ENCODE measurements around the gene TRIM23. TPM values are rescaled to one million over a fixed set of nuclear protein-coding genes. Genes with fewer than 3 reads are reported as not detected.

The TRIM23 gene
- total RNA-seq, 4 donors from 2014 or later, result 9.1 to 19.4 (median 14.6) TPM

DNA sequence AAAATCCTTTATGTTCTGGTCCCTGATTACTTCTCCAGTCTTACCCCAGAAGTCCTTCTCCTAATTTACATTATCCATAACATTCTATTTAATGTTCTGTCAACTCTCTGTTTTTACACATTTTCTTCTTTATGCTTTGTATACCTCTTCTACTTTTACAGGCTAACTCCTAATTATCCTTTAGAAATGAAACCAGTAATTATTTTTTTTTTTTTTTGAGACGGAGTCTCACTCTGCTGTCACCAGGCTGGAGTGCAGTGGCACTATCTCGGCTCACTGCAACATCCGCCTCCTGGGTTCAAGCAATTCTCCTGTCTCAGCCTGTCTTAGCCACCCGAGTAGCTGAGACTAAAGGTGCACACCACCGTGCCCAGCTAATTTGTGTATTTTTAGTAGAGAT, 70.2 kb downstream of the TRIM23 start:
- TF ChIP-seq, protein P1, sequence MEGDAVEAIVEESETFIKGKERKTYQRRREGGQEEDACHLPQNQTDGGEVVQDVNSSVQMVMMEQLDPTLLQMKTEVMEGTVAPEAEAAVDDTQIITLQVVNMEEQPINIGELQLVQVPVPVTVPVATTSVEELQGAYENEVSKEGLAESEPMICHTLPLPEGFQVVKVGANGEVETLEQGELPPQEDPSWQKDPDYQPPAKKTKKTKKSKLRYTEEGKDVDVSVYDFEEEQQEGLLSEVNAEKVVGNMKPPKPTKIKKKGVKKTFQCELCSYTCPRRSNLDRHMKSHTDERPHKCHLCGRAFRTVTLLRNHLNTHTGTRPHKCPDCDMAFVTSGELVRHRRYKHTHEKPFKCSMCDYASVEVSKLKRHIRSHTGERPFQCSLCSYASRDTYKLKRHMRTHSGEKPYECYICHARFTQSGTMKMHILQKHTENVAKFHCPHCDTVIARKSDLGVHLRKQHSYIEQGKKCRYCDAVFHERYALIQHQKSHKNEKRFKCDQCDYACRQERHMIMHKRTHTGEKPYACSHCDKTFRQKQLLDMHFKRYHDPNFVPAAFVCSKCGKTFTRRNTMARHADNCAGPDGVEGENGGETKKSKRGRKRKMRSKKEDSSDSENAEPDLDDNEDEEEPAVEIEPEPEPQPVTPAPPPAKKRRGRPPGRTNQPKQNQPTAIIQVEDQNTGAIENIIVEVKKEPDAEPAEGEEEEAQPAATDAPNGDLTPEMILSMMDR (IDR thresholded peaks at IDR 0.05), result no peak
- ATAC-seq (ENCODE audit: low FRiP score), result no peak
- no peak for DNase-seq (ENCODE audit: low spot score)

DNA sequence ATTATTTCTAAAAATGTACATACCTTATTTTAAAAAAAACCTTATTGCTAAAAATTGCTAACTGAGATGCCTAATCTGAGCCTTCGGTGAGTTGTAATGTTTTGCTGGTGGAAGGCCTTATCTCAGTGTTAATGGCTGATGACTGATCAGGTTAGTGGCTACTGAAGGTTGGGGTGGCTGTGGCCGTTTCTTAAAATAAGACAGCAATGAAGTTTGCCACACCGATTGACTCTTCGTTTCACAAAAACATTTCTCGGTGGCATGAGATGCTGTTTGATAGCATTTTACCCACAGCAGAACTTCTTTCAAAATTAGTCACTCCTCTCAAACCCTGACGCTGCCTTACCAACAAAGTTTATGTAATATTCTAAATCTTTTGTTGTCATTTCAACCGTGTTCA, 75.9 kb downstream of the TRIM23 start:
- ATAC-seq (ENCODE audit: low FRiP score) (no peak), DNase-seq (ENCODE audit: low spot score) (no peak)
- TF ChIP-seq, protein P1 (IDR thresholded peaks at IDR 0.05), result no peak

DNA sequence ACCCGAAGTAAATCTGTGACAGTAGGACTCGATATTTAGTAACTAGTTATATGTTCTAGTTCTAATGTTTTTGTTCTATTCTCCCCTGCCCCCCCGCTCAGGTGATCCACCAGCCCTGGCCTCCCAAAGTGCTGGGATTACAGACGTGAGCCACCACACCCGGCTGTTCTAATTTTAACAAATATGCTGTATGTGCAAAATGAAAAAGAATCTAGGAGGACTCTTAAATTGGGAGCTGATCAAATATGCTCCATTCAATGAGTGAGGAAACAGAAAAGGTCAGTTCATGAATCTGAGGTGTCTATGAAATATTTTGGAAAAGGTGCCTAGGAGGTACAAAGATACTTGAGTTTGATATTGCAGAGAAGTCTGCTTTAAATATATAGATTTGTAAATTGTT, 78.0 kb downstream of the TRIM23 start:
- ATAC-seq (ENCODE audit: low FRiP score) (no peak), DNase-seq (ENCODE audit: low spot score) (no peak)
- TF ChIP-seq, protein P1 (IDR thresholded peaks at IDR 0.05), result no peak

DNA sequence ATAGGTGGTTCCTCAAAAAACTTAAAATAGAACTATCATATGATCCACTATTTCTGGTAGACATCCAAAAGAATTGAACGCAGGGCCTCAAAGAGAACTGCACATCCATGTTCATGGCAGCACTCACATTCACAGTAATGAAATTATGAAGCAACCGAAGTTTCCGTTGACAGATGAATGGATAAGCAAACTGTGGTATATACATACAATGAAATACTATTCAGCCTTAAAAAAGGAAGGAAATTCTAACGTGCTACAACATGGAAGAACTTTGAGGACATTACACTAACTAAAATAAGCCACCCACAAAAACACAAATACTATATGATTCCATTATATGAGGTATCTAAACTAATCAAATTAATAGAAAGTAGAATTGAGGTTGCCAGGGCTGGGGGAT, 79.7 kb downstream of the TRIM23 start:
- TF ChIP-seq, protein P1 (IDR thresholded peaks at IDR 0.05), result no peak
- DNase-seq (ENCODE audit: low spot score) (no peak), ATAC-seq (ENCODE audit: low FRiP score) (no peak)

DNA sequence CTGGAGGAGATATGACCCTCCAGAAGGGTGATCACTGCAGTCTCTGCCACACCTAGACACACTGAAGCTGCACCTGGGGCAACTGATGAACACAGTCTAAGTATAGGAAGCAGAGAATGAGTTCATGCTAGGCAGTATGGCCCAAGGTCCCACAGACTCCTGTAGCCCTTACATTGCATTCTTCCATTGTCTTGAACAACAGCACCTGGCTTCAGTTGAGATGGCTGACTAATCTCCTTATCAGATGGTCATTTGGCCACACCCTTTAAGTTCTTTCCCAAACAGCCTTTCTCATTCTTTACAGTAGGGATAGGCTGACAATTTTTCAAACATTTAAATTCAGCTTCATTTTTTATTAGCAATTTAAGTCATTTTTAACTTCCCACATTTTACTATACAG, 84.3 kb downstream of the TRIM23 start:
- ATAC-seq (ENCODE audit: low FRiP score) (no peak), DNase-seq (ENCODE audit: low spot score) (no peak)
- TF ChIP-seq, protein P1 (IDR thresholded peaks at IDR 0.05), result no peak

Small RNA genes within 50 kb of the gene (small RNA-seq; reads per million reads assigned to genes)
- not detected for gene RNU6-540P

Other genes with a start within 250 kb of the TRIM23 start
- 1 to 10 TPM; 1.8 to 8.0 (median 3.0) TPM for gene ADAMTS6, start 142.4 kb downstream of the TRIM23 start, total RNA-seq
- gene CENPK, start 61.2 kb downstream of the TRIM23 start, total RNA-seq, result 1 to 10 TPM; 1.0 to 1.9 (median 1.3) TPM
- gene PPWD1, start 61.0 kb downstream of the TRIM23 start, total RNA-seq, result 10 to 100 TPM; 20.9 to 71.2 (median 28.4) TPM
- gene SHLD3, start 694 bp upstream of the TRIM23 start, total RNA-seq, result 1 to 10 TPM; 2.3 to 4.1 (median 3.4) TPM
- 10 to 100 TPM; 10.2 to 16.1 (median 12.4) TPM for gene TRAPPC13, start 694 bp upstream of the TRIM23 start, total RNA-seq
- 10 to 100 TPM in 2 of 4 donors, 1 to 10 TPM in 2; 5.7 to 12.6 (median 10.4) TPM for gene SGTB, start 97.8 kb upstream of the TRIM23 start, total RNA-seq
- gene NLN, start 97.9 kb upstream of the TRIM23 start, total RNA-seq, result 10 to 100 TPM in 3 of 4 donors, 1 to 10 TPM in 1; 8.4 to 31.6 (median 14.5) TPM

Measured in omental fat pad (tissue), 4 donors.